HG02763 (cell line): ENCODE data around the gene CFAP61.
A peak's percentile ranks its signal among the peaks of the same experiment; 100 is the strongest.
"Not testable (repeated sequence)": the region's sequence is repeated elsewhere in the genome, so short reads cannot be mapped to it uniquely, and the experiment has no call there.

Source experiments
- ATAC-seq: cut with Tn5 transposase; IDR thresholded peaks from one replicate; pipeline ENCODE4 v1.9.1; 2021; ENCODE audit warnings: mild to moderate bottlenecking, moderate library complexity; ENCODE audit not compliant: unreplicated experiment

The CFAP61 gene

DNA sequence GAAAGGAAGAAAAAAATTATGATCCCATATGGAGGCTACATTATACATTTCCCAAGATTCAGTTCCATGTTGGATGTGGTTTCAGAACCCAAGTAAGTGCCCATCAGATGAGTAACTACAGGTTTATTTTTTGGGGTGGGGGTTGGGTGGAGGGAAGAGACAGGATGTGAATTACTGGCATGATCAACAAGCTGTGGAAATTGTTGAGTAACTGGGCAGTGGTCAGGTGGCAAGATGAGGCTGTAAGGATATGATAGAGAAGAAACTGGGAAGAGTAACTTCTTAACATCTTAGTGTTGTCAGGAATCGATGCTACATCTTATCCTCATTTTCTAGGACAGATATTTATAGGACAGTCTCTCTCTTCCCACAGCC lies 153.5 kb downstream of the CFAP61 start:
- no peak for ATAC-seq

DNA sequence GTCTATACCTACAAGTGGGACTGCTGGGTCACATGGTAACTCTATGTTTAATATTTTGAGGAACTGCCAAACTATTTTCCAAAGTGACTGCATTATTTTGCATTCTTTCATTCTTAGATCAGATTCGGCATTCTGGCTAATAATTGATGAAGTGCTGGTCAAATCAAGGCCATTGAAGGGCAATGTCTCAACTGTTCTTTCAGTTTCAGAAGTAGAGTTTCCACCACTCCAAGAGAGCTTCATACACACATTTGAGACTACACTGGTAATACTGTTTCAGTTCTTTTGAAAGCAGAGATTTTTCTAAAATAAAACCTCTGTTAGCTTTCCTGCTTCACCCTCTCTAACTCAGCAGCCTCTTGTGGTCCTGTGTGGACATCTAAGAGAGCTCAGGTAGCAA lies 154.5 kb downstream of the CFAP61 start:
- peak; percentile 80 for ATAC-seq

GRCh38 chr20:20207291-20207690 lies 155.0 kb downstream of the CFAP61 start:
- no peak for ATAC-seq

DNA sequence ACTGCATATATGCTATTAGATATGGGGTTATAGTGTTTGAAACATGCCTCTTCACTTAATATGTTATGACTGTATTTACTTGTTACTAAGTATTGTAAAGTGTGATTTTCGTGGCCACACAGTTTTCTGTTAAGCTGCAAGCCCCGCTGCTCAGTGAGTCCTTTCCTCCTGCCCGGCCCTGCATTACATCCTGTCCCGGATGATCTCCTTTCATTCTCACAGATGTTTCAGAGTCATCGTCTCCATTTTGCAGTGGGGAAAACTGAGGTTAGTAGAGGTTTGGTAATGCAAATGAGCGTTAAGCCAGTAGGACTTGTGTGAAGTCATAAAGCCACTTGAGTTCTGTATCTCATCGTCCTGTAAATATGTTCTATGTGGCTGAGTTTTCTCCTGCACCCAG lies 155.5 kb downstream of the CFAP61 start:
- peak; percentile 58 for ATAC-seq

DNA sequence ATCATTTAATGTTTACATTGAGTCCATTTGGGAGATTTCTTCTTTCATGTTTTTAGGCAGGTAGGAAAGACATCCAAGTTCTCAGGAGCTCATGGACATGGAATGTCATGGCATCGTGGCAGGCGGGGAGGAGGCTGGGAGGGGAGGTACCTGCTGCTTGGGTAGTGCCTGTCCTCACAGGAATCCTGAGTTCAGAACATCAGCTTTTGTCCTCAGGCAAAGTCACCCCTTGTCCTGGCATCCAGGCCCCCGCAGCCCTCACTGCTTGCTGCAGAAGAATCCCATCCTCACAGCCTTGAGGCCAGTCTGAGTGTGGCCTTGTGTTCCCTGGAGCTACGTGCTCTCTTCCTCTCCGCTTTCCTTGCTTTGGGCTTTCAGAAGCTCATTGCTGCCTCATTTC lies 157.4 kb downstream of the CFAP61 start:
- no peak for ATAC-seq

GRCh38 chr20:20210327-20210726 lies 158.0 kb downstream of the CFAP61 start:
- ATAC-seq: no peak

DNA sequence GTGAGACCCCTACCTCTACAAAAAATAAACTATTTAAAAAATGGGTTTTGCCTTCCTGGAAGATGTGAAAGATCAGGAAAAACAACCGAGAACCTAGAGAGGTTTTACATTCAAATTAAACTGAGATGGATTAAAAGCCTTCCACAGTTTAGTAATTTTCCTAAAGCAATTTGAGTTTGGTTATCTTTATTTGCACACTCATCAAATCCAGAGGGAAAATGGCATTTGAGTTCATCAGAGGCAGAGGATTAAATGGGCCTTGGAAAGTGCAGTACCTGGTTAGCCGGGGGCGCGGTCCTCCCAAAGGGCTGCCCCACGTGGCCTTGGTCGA lies 158.6 kb downstream of the CFAP61 start:
- no peak for ATAC-seq

DNA sequence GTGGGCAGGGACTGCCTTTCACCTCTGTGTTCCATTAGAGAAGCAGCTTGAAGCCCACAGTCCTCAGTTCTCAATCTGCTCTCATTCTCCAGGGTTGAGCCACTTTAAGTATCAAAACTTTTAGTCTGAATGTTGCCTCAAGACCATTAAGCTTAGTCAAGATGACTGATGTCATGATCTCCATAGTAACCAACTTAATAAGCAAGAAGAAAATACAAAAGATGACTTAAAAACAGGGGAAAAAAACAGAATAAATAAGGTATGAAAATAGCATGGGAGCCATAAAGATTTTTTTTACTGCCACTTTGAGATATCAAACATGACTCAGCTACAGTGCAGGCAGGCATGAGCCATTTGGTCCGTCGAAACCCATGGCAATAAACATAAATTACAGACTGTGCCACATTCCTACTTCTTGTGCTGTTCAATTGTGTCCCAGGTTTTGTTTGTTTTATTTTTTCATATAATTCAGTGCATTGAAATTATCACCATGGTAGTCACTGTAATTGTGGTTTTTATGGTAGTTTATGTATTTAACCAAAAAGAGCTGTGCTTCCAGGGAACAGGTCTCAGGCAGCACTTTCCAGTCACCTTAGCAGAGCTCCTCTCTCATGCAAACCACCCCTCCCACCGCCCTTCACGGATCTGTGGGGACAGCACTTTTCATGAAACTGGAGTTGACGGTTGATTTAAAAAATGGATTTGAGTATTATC lies 159.1 kb downstream of the CFAP61 start:
- ATAC-seq: no peak

- no peak for ATAC-seq
Observed at GRCh38 chr20:20211988-20212518, 159.7 kb downstream of the CFAP61 start.

- ATAC-seq: no peak
Observed at GRCh38 chr20:20212675-20213096, 160.4 kb downstream of the CFAP61 start.

DNA sequence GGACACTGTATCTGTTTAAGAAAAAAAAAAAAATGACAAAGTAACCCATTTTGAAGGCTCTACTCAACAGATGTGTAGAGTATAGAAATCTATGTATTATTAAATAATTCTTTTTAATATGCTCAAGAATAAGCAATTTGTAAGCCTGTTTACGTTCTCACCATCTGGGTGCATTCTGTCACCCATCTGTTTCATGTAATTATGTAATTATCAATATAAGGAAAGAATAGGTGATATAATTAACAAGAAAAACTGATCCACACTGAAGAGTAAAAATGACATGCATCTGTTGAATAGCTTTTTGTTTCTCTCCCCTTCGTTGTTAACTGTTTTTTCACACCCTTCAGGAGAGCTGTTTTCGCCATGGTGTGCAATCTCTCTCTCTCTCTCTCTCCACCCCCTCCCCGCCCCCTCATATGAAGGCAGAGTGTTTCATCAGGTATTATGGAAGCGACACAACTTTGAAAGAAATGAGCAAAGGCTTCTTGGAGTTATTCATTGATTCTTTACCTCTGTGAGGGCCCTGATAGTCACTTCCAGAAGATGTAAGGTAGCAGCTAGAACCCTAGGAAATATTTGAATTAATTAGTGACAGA lies 161.3 kb downstream of the CFAP61 start:
- no peak for ATAC-seq

DNA sequence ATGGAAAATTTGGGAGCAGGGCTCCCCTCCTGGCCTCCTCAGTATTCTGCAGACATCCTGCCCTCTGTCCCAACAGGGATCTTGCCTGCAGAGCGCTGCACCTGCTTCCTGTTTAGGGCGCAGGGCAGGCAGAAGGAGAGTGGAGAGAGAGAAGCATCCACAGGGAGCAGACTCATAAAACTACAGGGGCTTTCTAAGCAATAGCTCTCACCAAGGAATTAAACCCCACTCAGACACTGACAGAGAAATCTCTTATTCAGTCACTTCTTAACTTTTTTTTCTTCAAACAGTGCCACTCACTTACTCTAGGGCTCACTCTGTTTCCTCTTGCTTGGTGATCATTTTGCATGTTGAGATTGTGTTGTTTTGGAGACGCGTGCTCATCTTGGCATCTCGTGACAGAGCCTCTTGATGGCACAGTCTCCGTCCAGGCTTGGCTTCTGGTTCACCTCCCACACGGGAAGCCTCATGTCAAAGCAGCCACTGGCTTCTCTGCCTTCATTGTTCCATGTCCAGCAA lies 162.5 kb downstream of the CFAP61 start:
- no peak for ATAC-seq

DNA sequence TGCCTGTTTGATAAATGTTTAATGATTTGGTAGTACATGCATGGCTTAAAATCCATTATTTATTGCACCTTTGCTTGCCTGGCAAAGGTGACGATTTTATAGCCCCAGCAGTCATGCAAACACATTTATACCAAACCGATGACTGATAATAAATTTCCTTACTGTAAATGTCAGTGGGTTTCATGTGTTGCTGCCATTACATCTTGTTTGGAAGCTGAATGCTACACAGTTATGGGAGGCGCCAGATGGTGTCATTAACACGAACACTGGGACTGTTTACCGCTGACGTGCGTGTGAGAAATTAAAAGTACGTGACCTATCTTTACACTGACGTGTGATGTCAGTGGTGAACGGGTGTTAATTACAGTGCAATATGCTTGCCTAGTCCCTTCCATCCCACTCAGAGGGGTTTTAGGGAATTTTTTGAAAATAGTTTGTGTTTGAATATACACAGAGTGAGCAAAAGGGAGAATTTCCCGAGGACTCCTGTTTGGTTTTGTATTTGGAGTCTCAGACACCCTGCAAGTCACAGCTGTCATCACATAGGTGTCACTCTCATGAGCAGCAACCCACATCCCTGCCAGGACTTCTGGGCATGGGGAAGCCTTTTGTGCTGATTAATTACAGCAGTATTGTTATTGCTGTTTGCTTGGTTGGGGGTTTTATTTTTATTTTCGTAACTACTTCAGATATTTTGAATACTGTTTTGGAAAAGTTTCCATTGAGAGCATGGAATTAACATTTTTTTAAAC lies 163.8 kb downstream of the CFAP61 start:
- no peak for ATAC-seq

DNA sequence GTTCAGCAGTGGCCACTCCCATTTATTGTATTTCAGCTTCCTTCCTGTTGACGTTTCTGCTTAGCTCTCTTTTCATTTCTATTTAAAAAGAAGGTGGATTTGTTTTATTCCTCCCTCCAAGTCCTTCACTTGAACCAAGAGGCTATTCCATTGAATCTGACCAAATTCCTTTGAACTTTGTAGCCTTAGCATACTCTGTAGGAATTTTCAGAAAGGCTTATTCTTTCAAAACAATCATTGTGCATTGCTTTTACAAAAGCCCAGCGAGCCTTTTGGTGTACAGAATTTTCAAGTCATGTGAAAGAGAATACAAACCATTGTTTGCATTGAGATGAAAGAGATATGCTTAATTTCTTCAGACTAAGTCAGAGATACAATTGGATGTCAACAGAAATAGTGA lies 164.6 kb downstream of the CFAP61 start:
- no peak for ATAC-seq

GRCh38 chr20:20217621-20218020 lies 165.3 kb downstream of the CFAP61 start:
- no peak for ATAC-seq

- not testable (repeated sequence) for ATAC-seq
Observed at GRCh38 chr20:20218106-20218505, 165.8 kb downstream of the CFAP61 start.

DNA sequence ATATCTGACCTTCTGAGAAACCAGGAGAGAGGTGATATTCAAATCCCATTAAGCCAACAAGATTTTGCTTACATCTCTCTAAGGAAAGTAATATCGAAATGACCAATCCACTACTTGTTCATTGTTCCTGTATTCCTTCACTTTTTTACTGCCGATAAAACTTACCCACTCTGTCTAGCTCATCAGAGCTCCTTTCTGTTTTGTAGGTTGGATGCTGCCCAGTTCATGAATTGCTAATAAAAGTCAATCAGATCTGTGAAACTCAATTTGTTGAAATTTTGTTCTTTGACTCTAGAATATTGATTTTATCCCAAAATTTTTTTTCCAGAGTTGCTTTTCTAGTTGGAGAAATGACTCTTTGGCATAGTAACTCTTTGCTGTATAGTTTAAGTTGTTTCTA lies 166.7 kb downstream of the CFAP61 start:
- no peak for ATAC-seq

DNA sequence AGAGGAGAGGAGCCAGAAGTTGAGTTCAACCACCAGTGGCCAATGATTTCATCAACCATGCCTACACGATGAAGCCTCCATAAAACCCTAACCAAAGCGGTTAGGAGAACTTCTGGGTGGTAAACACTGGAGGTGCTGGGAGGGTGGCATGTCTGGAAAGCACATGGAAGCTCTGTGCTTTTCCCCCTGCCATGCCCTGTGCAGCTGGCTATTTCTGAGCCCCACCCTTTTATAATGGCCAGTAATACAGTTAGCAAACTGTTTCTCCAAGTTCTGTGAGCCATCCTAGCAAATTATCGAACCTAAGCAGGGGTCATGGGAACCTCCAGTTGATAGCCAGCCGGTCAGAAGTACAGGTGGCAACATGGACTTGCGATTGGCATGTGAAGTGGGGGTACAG lies 167.8 kb downstream of the CFAP61 start:
- no peak for ATAC-seq

DNA sequence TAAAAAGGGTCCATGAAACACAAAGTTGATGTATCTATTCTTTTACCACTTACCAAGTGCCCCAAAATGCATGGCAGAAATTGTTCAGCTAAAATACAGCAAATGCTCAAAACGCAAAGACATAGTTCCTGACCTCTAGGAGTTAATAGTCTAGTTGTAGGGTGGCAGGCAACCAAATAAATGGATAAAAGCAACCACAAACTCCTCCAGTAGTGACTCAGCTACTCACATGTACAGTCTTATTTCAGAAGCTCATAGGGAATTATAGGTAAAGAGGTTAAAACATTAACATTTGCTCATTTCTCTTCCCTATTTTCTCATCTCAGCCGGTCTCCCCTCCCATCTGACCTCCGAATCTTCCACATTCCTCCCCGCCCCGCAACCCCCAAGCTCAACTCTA lies 171.6 kb downstream of the CFAP61 start:
- ATAC-seq: no peak

DNA sequence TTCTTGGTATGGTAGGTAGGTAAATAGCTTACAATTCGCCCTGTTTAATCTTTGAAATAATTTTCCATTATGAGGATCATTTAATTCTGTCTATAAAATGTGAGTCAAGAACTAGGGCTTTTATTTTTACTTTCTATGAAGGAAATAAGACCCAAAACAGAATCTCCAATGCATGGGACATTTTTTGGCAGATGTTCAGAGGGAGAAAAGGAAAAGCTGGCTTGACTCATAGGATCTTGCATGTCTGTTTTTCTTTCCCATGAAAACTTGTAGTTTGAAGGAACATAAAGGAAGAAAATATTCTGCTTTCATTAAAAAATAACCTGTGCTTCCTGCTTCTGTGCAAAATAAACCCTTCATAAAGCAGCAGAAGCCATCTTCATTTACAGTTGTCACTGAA lies 172.5 kb downstream of the CFAP61 start:
- ATAC-seq: no peak

DNA sequence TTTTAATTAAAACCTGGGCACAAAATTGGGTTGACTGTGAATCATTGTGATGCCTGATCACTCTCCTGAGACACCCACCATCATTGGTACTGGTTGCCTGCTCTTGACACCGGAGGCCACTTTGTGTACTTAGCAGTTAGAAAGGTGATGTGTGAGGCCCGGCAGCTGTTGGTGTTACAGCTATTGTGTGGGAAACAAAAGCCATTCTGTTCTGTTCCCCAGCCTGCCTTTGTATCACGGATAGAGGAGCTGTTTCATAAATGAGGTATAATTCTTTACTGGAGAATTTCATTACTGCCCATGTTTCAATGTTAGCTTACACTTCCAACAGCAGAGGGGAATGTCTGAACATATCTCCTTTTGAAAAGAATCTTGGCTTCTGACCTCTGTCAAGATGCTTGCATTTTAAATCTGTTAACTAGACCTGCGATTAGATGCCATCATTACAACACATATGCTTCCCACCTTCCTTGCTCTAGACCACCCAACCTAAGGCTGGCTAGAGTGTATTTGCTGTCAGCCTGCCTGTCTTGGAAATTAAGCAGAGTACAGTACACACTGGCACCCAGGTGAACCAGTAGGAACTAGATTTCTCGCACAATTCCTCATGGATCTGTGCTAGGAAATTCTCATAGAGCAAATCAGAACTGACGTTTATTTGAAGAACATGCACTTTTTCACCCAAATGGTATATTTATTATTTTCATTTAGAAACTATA lies 173.2 kb downstream of the CFAP61 start:
- ATAC-seq: no peak
